ENCODE data around the gene IL11.

The IL11 gene

DNA sequence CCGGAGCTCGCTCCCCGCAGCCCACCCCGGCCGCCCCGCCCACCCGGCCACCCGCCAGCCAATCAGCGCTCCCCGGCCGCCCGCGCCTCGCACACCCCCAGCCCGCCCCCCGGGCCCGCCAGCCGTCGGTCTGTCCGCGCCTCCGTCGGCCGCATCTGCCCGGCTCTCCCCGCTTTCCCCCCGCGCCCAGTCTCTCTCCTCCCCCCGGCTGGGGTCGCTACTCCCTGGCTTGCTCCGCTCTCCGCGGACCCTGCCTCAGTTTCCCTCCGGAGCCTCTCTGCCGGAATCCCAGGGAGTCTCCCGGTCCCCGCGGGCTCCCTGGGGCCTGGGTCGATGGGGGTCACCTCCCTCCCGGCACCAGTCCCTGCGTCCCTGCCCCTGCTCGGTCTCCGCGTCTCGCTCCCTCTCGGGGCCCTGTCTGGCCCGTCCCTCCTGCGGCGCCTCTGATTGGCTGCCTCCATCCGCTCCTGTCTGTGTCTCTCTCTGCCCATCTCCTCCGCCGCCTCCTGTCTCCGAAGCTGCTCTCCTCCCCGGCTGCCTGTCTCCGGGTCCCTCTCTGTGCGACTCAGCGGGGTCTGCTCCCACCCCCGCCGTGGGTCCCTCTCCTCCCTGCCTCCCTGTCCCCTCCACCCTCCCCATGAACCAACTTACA, 484 bp downstream of the IL11 start:
- no peak for DNase-seq

DNA sequence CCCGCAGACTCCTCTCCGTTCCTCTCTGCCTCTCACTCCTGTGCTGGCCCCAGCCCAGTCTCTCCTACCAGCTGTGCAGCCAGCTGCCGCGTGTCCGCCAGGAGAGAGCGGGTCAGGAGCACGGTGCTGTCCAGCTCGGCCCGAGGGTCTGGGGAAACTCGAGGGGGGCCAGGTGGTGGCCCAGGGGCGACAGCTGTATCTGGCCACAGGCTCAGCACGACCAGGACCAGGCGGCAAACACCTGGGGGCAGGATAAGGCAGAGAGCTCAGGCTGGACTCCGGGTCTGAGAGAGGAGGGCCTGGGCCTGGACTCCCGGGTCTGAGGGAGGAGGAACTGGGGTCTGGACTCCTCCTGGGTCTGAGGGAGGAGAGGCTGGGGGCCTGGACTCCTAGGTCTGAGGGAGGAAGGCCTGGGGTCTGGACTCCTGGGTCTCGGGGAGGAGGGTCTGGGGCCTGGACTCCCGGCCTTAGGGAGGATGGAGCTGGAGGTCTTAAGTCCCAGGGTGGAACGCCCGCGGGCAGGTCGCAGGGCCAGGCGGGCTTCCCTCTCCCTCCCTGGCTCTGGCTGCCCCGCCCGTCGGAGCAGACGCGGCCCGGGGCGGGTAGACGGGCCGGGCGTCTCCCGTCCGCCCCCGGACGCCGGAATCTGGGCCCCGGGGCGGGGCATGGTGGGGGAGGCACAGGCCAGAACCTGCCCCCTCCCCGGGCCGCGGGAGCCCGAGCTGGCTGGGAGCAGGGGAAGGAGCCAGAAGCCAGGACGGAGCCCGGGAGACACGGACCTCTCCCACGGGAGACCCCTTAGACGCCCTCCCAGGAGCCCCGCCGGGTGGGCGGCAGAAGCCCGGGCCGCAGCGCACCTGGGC, 1.3 kb downstream of the IL11 start:
- DNase-seq = no peak

DNA sequence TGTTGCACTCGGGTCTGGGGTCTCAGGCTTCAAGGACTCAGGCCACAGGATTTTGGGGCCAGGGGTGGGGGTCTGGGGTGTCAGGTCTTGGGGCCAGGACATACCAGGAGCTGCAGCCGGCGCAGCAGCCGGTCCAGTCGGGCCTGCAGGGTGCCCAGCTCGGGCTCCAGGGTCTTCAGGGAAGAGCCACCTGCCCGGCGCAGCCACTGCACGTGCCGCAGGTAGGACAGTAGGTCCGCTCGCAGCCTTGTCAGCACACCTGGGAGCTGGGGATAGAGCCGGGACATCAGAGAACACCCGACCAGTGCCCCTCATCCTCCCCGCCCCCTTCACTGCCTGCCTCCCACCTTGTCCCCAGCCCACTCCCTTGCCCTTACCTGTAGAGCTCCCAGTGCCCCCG, 2.2 kb downstream of the IL11 start:
- DNase-seq = no peak

DNA sequence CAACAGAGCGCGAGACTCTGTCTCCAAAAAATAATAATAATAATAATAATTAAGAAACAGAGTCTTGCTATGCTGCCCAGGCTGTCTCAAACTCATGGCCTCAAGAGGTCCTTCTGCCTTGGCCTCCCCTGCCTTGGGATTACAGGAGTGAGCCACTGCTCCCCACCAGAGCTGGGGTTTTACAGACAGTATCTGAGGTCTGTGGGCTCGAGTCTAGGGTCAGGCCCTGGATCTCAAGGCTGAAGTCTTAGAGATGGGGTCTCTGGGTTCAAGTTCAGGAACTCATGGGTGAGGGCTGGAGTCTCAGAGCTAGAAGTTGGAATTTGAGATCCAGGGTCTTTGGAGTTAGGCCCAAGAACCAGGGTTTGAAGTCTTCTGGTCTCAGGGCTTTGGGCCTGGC, 3.5 kb downstream of the IL11 start:
- DNase-seq = no peak

DNA sequence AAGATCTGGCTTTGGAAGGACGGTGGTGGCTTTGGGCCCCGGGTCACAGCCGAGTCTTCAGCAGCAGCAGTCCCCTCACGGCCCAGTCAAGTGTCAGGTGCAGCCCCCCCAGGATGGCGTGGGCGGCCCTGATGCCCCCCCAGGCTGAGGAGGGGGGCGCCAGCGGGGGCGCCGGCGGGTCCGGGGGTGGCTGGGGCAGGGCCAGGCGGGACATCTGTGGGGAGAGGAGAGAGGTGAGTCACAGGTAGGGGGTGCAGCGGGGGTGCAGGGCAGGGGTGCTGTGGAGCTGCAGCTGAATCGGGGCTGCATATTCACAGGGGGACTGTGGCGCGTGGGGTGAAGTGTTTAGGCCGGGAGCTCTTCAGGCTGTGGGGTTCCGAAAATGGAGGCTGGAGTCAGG, 4.3 kb downstream of the IL11 start:
- DNase-seq = no peak

DNA sequence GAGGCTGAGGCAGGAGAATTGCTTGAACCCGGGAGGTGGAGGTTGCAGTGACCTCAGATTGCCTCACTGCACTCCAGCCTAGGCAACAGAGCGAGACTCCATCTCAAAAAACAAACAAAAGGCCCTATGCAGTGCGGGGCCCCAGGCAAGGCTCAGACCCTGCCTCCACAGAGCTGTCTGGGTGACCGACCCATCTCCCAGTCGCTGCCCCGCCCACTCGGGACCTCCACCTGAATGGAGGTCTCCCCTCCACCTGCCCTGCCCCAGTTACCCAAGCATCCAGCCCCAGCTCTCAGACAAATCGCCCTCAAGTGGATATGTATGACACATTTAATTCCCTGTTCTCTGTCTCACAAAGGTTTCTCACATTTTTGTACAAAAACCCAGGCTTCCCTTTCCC, 5.0 kb downstream of the IL11 start:
- DNase-seq = no peak

DNA sequence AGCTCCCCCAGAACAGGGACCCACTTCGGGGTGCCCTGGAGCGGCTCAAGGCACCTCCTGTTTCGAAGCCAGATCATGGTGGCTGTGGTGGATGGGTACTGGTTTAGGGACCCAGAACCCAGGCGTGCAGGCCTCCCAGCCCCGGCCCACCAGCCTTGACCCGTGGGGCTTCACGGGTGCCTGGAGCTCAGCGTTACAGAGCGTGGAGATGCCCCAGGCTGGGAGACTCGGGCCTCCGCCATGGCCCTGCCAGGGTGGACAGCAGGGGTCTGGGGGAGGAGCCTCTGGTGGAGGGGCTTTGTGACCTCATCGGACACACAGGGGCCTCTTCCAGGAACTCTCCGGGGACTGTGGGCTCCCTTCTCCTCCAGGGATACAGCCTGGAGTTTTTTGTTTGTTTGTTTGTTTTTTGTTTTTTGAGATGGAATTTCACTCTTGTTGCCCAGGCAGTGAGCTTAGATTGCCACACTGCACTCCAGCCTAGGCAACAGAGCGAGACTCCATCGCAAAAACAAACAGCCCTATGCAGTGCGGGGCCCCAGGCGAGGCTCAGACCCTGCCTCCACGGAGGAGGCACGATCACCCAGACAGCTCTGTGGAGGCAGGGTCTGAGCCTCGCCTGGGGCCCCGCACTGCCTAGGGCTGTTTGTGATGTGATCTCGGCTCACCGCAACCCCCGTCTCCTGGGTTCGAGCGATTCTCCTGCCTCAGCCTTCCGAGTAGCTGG, 7.1 kb downstream of the IL11 start, which contains the start of gene GARIN5B:
Gene GARIN5B, minus strand, starts transcription at position 271 of the 727 bp plus-strand sequence. Its CDS starts 194 bp downstream, at position 77.
- no peak for DNase-seq

DNA sequence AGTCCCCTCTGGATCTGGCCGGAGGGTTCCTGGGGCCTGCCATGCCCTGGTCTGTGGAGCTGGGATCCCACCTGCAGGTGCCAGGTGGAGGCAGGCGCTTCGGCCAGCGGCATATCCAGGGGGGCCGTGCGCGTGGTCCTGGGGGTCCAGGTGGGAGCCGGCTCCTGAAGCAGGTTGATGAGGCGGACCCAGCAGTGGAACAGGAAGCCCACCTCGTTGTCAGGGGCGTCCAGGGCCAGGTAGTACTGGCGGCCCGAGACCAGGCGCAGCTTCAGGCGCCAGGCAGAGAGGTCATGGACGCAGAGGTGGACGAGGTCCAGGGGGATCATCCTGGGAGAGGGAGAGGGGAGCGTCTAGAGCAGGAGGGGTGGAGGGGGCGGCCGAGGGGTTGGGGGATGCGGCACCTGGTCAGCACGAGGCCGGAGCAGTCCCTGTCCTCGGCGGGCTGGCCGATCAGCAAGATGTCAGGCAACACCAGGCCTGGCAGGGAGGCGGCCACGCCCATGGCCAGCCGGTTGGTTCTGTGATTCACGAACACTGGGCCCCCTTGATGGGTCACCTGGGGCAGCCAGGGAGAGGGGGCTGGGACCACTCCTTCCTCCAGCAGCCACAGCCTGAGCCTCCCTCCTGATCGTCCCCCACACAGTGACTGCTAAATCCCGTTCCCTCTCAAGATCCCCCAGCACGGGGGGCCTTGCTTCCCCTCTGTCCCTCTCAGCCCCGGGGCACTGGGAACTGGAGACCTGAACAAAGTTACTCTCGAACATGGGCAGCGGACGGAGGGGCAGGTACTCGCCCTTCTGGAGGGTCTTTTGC, 7.9 kb downstream of the IL11 start:
- no peak for DNase-seq

DNA sequence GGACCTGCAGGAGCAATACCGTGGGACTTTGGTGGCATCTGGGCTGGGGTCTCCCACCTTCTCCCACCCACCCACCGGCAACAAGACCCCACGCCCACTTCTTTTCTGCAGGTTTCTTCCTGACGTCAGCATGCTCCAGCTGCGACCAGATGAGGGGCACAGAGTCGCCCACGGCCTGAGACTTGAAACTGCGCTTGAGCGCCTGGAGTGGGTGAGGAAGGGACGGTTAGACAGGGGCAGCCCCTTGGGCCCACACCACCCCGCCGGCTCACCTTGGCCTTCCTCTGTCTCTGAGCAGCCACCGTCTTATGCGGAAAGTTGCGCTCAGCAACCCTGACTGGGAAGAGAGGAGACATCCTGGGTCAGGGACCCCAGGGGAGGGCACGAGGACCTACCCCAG, 9.4 kb downstream of the IL11 start:
- no peak for DNase-seq

DNA sequence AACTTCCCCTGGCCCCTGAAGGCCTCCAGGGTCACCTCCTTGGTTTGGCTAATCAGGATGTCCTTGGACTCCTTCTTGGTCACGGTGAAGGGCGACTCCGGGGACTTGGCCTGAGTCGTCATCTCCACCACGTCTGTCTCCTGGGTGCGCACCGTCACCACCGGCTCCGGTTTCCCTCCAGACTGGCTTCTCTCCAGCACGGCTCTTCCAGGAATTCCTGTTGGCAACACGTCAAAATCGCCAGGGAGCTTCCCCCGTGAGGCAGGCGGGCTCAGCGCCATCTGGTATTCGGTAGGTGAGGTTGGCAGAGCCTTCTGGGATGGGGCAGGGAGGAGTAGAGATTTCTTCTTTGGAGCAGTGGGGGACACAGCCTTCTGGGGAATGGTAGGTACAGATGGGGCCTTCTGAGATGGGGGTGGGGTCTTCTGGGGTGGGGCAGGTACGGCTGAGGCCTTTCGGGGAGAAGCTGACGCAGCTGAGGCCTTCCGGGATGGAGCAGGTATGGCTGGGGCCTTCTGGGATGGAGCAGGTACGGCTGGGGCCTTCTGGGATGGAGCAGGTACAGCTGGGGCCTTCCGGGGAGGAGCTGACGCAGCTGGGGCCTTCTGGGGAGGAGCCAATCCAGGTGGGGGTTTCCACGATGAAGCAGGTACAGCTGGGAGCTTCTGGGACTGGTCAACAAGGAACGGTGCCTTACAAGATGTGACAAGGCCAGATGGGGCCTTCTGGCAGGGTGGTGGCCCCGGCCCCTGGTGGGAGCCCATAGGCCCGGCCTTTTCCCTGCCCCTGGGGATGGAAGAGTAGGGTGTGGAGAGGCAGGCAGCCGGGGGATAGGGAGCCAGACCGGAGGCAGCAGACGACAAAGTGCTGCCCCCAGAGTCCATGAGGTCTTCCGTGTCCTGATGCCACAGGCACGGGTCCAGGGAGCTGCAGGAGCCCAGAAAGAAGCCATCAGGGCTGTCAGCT, 11.0 kb downstream of the IL11 start:
- DNase-seq = no peak

DNA sequence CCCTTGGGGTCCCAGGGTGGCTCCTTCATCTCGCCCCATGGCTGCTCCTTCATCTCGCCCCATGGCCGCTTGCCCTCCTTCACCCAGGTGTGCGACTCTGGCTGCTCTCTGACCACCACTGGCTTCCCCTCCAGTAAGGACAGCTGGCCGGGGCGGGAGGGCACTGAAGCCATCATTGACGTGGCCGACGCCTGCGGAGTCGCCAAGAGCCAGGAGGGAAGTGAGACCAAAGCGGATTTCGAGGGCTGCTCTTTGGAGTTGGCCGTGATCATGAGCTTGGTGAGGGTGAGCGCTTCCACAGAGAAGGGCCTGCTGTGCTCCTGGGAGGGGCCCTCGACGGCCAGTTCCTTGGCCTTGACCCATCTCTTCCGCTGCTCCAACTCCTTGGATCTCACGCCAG, 11.8 kb downstream of the IL11 start:
- DNase-seq = no peak

DNA sequence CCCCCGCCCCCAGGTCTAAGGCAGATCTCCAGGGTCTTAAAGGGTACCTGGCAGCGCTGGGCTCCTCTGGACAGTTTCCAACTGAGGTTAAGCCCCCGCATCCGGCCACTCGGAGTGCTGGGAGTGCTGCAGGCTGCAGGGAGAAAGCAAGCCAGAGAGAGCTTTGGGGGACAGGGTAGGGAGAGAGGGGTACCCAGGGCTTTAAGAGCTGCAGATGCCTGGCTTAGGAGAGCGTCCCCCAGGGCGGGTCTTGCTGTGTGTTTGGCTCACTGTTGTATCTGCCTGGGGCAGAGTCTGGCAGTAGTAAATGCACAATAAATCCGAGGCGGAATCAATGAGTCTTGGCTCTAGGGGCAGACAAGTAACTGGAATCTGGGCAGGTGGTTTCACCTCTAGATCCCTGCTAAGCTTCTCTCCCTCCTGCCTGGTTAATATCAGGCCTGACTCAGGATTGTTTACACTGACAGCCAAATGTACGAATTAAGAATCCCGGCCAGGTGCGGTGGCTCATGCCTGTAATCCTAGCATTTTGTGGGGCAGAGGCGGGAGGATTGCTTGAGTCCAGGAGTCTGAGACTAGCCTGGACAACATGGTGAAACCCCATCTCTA, 14.9 kb downstream of the IL11 start:
- DNase-seq = no peak

DNA sequence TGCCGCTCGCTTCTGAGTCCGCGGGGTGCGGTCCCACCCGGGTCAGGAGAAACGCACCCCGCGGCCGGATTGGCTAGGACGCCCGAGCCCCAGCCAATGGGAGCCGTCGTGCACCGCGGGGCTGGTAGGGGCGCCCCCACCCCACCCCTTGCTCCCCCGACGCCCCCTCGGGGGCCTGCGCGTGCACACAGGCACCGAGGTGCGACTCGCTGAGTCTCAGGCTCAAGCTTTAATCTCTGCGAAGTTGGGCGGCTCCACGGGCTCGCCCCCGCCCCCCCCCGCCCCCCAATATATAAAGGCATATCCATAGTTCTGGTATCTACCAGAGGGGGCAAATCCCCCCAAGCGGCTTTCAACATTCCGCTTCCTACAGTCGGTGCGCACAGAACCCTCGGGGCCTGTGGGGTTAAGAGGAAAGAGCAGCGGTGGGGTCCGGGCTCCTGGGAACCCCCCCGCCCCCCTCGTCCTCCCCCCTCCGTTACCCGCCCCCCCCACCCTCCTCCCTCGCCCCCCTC, 15.5 kb downstream of the IL11 start, which contains the start of gene COX6B2:
Gene COX6B2, minus strand, starts transcription at position 22 of the 515 bp plus-strand sequence. CDS start 198 bp downstream, outside the sequence.
- DNase-seq = no peak

DNA sequence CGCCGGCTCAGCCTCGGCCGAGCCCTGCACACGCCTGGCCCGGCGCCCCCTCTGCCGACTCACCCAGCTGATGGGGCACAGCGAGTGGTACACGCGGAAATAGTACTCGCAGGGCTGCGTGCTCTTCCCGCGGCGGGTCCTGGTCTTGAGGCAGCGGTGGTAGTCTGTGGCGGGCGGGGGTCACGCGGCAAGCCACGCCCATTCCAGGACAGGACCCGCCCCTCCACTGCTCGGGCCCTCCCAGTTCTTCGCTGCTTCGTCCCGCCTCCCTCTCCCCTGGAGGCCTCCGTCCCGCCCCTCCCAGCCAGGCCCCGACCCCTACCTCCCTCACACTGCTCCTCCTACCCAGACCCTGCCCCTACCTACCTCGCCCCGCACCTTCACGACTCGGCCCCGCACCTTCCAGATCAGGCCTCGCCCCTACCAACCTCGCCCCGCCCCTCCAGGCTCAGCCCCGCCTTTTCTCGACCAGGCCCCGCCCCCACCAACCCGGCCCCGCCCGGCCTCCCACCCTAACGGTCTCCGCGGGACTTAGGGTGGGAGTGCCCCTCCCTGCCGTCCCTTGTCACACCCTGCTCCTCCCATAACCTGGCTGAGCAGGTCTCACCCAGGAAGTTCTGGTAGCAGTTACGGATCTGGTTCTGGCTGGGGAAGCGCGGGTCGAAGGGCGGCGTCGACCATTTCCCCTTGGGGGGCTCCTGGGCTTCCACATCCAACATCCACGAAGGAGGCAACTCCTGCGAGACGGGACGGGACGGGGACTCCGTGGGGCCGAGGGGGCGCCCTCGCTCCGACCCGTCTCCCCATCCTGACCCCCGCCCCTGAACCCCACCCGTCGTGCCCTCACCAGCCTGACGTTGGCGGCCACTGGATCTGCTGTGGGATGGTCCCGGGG, 16.2 kb downstream of the IL11 start:
- peak; percentile 68 for DNase-seq

DNA sequence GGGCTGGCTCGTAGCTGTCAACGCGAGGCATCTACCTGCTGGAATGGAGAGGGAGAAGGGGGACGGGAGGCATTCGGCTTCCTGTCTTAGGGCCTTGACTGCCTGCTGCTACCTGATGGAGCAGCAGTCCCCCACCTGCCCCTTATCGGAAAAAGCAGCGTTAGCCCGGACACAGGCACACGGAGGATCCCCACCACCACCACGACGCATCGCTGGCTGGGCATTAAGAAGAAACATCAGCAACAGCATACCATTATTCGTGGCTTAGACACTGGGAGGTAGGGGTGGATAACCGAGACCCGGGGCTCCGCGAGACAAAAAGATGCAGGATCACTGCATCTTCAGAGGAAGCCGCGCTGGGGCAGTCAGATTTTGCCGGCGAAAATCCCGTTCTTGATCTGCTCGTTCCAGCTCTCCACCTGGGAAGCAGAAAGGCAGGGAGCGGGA, 16.9 kb downstream of the IL11 start:
- DNase-seq = no peak

DNA sequence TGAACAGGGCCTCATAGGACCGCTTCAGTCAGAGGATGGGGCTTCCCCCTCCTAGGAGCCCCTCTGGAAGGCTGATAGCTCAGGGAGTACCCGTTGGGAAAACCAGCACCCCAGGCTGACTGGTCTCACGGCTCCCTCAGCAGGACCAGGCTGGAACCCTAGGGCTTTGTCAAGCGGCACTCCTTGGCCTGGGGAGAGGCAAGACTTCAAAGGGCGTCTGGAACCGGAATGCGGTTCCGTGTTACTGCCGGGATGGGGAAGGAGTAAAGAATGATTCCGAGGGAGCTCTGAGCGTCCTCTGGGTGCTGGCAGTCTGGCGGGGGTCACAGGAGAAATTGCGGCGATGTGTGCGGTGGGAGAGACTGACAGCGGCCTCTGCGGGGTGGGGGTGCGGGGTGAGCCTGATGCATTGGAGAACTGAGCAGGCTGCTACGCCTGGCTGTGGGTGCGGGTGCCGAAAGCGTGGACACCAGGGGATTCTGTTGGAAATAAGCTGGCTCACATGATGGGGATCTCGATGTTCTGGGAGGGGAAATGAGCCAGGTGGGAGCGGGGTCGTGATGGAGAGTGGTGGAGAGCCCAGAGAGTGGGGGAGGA, 17.6 kb downstream of the IL11 start:
- DNase-seq = no peak

DNA sequence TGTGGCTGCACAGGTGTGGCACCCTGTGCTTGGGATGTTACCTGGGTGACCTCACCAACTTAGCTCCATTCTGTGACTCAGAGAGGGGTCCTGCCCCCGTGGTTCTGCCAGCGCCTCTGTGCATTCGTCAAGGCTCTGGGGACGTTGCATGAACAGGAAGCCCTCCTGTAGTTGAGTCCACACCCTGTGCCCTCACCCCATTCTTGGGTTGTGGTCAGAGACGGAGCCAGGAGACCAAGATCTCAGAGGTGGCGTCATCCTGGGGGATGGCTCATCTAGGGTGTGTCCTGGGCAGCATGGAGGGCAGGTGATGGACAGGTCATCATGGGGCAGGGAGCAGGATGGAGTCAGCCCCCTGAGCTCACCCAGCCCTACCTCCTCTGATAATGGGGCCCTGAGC, 18.2 kb downstream of the IL11 start:
- DNase-seq = no peak

DNA sequence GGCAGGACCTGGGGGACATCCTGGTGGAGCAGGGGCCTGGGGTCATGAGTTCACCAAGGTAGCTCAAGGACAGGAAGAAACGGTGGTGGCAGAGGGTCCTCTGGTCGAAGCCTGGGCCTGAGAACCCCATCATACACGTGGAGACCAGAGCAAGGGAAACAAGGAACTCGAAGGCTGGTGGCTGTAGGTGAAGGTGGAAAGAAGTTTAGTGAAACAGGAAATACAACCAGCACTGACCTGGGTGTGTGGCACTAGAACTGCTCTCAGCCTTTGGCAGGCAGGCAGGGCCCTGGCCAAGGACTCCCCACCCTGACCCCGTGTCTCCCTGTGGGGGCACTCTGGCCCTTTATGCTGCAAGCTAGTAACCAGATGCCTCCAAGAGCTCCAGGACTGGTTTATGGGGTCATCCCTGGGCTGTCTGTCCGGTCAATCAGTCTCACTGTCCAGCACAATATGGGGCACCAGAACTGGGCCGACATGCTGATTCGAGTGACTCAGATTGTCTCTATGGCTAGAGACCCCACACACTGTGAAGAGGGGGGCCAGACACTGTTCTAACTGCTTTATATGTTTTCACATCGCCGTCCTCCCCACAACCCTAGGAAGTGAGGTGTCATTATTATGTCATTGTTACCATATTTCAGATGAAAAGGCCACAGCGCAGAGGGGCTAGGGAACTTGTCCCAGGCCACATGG, 19.5 kb downstream of the IL11 start:
- no peak for DNase-seq
